NCI-H1694 (cell line): Measurements from ENCODE around the gene ADAMTSL3.
"Not testable (repeated sequence)": the region's sequence is repeated elsewhere in the genome, so short reads cannot be mapped to it uniquely, and the experiment has no call there.

ENCODE experiments used
- DNase-seq: peaks from one replicate; lab custom pipeline; 2025; lab: John Stamatoyannopoulos, UW

The ADAMTSL3 gene

GRCh38 chr15:84022516-84022915, 368.6 kb downstream of the ADAMTSL3 start:
- DNase-seq = no peak

- DNase-seq = no peak
These were observed 369.7 kb downstream of the ADAMTSL3 start for GRCh38 chr15:84023636-84024035.

- DNase-seq = no peak
These were observed 380.1 kb downstream of the ADAMTSL3 start for GRCh38 chr15:84033793-84034553.

- no peak for DNase-seq
These were observed 380.9 kb downstream of the ADAMTSL3 start for GRCh38 chr15:84034578-84035398.

GRCh38 chr15:84035399-84035766, 381.5 kb downstream of the ADAMTSL3 start:
- peak; percentile 1 for DNase-seq

GRCh38 chr15:84037301-84037700, 383.4 kb downstream of the ADAMTSL3 start:
- DNase-seq = no peak

- peak; percentile 6 for DNase-seq
These were observed 388.6 kb downstream of the ADAMTSL3 start for GRCh38 chr15:84042434-84043056.

GRCh38 chr15:84046064-84046637, 392.2 kb downstream of the ADAMTSL3 start:
- no peak for DNase-seq

GRCh38 chr15:84049480-84049879, 395.6 kb downstream of the ADAMTSL3 start:
- not testable (repeated sequence) for DNase-seq

GRCh38 chr15:84050076-84050475, 396.2 kb downstream of the ADAMTSL3 start:
- no peak for DNase-seq

GRCh38 chr15:84051146-84051545, 397.2 kb downstream of the ADAMTSL3 start:
- not testable (repeated sequence) for DNase-seq

GRCh38 chr15:84054544-84054943, 400.6 kb downstream of the ADAMTSL3 start:
- not testable (repeated sequence) for DNase-seq

GRCh38 chr15:84057714-84058331, 403.9 kb downstream of the ADAMTSL3 start:
- DNase-seq = no peak

- not testable (repeated sequence) for DNase-seq
These were observed 409.8 kb downstream of the ADAMTSL3 start for GRCh38 chr15:84063674-84064073.

- DNase-seq = not testable (repeated sequence)
These were observed 414.8 kb downstream of the ADAMTSL3 start for GRCh38 chr15:84068674-84069073.

- not testable (repeated sequence) for DNase-seq
These were observed 424.1 kb downstream of the ADAMTSL3 start for GRCh38 chr15:84078038-84078437.

GRCh38 chr15:84079325-84079884, 425.5 kb downstream of the ADAMTSL3 start:
- not testable (repeated sequence) for DNase-seq

GRCh38 chr15:84079885-84080777, 426.2 kb downstream of the ADAMTSL3 start:
- DNase-seq = no peak

GRCh38 chr15:84080778-84081084, 426.8 kb downstream of the ADAMTSL3 start:
- not testable (repeated sequence) for DNase-seq

- no peak for DNase-seq
These were observed 427.7 kb downstream of the ADAMTSL3 start for GRCh38 chr15:84081391-84082168.
